Measurements from ENCODE around the gene EPHB6. TPM values are rescaled to one million over a fixed set of nuclear protein-coding genes. Genes with fewer than 3 reads are reported as not detected.

The EPHB6 gene
- polyA plus RNA-seq, 1 experiment: 0.51 TPM

GRCh38 chr7:142832417-142832816, 22.5 kb upstream of the EPHB6 start:
- POLR2A ChIA-PET: no interaction called here
- Histone ChIP-seq H3K4me3 (ENCODE audit: low read depth, low read length) (no peak overlapping the region), H3K27me3 (ENCODE audit: control insufficient read depth, insufficient read depth, low read length) (no peaks in the 10 kb centered on the region), H3K9me3 (ENCODE audit: control insufficient read depth, insufficient read depth, low read length) (no peaks in the 10 kb centered on the region), H3K27ac (ENCODE audit: low read depth, low read length) (no peak overlapping the region)
- no peak for TF ChIP-seq CTCF (IDR thresholded peaks at IDR 0.05; ENCODE audit: low read depth, low read length)
- no peak for DNase-seq (ENCODE audit: low read depth, low spot score)
- CTCF ChIA-PET: no interaction called here

GRCh38 chr7:142833174-142834048, 21.5 kb upstream of the EPHB6 start:
- TF ChIP-seq CTCF (IDR thresholded peaks at IDR 0.05; ENCODE audit: low read depth, low read length): no peak

GRCh38 chr7:142835487-142835886, 19.4 kb upstream of the EPHB6 start:
- no peak for TF ChIP-seq CTCF (IDR thresholded peaks at IDR 0.05; ENCODE audit: low read depth, low read length)
- Histone ChIP-seq H3K27me3 (ENCODE audit: control insufficient read depth, insufficient read depth, low read length) (no peaks in the 10 kb centered on the region), H3K9me3 (ENCODE audit: control insufficient read depth, insufficient read depth, low read length) (no peaks in the 10 kb centered on the region), H3K27ac (ENCODE audit: low read depth, low read length) (no peak overlapping the region), H3K4me3 (ENCODE audit: low read depth, low read length) (no peak overlapping the region)
- ChIA-PET POLR2A (no interaction called here), CTCF (no interaction called here)
- DNase-seq (ENCODE audit: low read depth, low spot score): no peak

More at GRCh38 chr7:142833174-142834048, 21.5 kb upstream of the EPHB6 start:
- Histone ChIP-seq H3K4me3 (ENCODE audit: low read depth, low read length) (no peak overlapping the region), H3K27me3 (ENCODE audit: control insufficient read depth, insufficient read depth, low read length) (no peaks in the 10 kb centered on the region), H3K9me3 (ENCODE audit: control insufficient read depth, insufficient read depth, low read length) (no peaks in the 10 kb centered on the region), H3K27ac (ENCODE audit: low read depth, low read length) (no peak overlapping the region)
- no peak for DNase-seq (ENCODE audit: low read depth, low spot score)
- ChIA-PET CTCF (no interaction called here), POLR2A (no interaction called here)

GRCh38 chr7:142836426-142836825, 18.4 kb upstream of the EPHB6 start:
- Histone ChIP-seq H3K27me3 (ENCODE audit: control insufficient read depth, insufficient read depth, low read length) (no peaks in the 10 kb centered on the region), H3K9me3 (ENCODE audit: control insufficient read depth, insufficient read depth, low read length) (no peaks in the 10 kb centered on the region), H3K4me3 (ENCODE audit: low read depth, low read length) (no peak overlapping the region), H3K27ac (ENCODE audit: low read depth, low read length) (no peak overlapping the region)
- no peak for DNase-seq (ENCODE audit: low read depth, low spot score)
- POLR2A ChIA-PET: no interaction called here
- CTCF ChIA-PET: no interaction called here
- TF ChIP-seq CTCF (IDR thresholded peaks at IDR 0.05; ENCODE audit: low read depth, low read length): no peak

GRCh38 chr7:142838461-142839213, 16.2 kb upstream of the EPHB6 start:
- no peaks in the 10 kb centered on the region for H3K9me3 ChIP-seq (ENCODE audit: control insufficient read depth, insufficient read depth, low read length)
- H3K27me3 ChIP-seq (ENCODE audit: control insufficient read depth, insufficient read depth, low read length): no peaks in the 10 kb centered on the region
- POLR2A ChIA-PET: no interaction called here
- H3K4me3 ChIP-seq (ENCODE audit: low read depth, low read length): no peak overlapping the region
- TF ChIP-seq CTCF (IDR thresholded peaks at IDR 0.05; ENCODE audit: low read depth, low read length): no peak
- CTCF ChIA-PET: no interaction called here
- no peak overlapping the region for H3K27ac ChIP-seq (ENCODE audit: low read depth, low read length)
- no peak for DNase-seq (ENCODE audit: low read depth, low spot score)
